Suprapubic skin (tissue), 4 donors: ENCODE results near the gene SYT4.

Experiments
- EP300 ChIP-seq: sonication (generic); formaldehyde crosslinking; IDR thresholded peaks from one replicate; pipeline ENCODE4 v1.6.1; 2017; ENCODE audit warnings: antibody characterized with exemption
- POLR2A ChIP-seq, 2 donors: fragments of 450-650 bp; IDR thresholded peaks; one replicate each; pipeline ENCODE4 v1.6.1; 2017; ENCODE audit warnings: antibody characterized with exemption in 2 of 2, mild to moderate bottlenecking in 2 of 2, moderate library complexity in 2 of 2
- POLR2AphosphoS5 ChIP-seq, 3 donors: sonication (generic); formaldehyde crosslinking; IDR thresholded peaks; one replicate each; pipeline ENCODE4 v1.6.1; 2017; ENCODE audit warnings: antibody characterized with exemption in 3 of 3
- TF ChIP-seq, protein P1 (sequence below), 2 donors: fragments of 200-600 bp in 1 of 2; fragments of 450-650 bp in 1 of 2; sonication (generic) in 1 of 2; IDR thresholded peaks; one replicate each; pipeline ENCODE4 v1.5.1; 2016 to 2019; ENCODE audit warnings: antibody characterized with exemption in 2 of 2, mild to moderate bottlenecking in 1 of 2, moderate library complexity in 1 of 2

GRCh38 chr18:43274526-43274925, 2.8 kb downstream of the SYT4 start:
- TF ChIP-seq, protein P1, sequence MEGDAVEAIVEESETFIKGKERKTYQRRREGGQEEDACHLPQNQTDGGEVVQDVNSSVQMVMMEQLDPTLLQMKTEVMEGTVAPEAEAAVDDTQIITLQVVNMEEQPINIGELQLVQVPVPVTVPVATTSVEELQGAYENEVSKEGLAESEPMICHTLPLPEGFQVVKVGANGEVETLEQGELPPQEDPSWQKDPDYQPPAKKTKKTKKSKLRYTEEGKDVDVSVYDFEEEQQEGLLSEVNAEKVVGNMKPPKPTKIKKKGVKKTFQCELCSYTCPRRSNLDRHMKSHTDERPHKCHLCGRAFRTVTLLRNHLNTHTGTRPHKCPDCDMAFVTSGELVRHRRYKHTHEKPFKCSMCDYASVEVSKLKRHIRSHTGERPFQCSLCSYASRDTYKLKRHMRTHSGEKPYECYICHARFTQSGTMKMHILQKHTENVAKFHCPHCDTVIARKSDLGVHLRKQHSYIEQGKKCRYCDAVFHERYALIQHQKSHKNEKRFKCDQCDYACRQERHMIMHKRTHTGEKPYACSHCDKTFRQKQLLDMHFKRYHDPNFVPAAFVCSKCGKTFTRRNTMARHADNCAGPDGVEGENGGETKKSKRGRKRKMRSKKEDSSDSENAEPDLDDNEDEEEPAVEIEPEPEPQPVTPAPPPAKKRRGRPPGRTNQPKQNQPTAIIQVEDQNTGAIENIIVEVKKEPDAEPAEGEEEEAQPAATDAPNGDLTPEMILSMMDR (IDR thresholded peaks at IDR 0.05), result no peak
- TF ChIP-seq POLR2A (IDR thresholded peaks at IDR 0.05) (no peak), EP300 (no peak), POLR2AphosphoS5 (IDR thresholded peaks at IDR 0.05) (no peak)
